ENCODE results near the gene ZNF426. TPM values are rescaled to one million over a fixed set of nuclear protein-coding genes. Genes with fewer than 3 reads are reported as not detected.

Gene ZNF426
- total and polyA plus RNA-seq, 2 donors (not counting 3 experiments of a cell fraction or from before 2014, with no cell fraction given) = 2.4 to 16.1 TPM

DNA sequence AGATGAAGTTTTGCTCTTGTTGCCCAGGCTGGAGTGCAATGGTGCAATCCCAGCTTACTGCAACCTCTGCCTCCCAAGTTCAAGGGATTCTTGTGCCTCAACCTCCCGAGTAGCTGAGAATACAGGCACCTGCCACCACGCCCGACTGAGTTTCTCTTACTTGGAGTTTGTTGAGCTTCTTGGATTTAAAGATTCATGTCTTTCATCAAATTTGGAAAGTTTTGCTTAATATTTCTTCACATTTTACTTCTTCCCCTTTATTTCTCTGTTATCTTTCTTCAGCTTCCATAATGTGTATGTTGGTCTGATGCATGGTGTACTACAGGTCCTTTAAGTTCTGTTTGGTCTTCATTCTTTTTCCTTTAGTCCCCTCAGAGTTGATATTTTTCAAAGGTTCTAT is 31.2 kb downstream of the ZNF426 start:
- intact Hi-C loops (cut with micrococcal nuclease) = no loop called here
- POLR2A ChIA-PET = no interaction called here
- no TSS peak for BruUV-seq (replicated peaks)

DNA sequence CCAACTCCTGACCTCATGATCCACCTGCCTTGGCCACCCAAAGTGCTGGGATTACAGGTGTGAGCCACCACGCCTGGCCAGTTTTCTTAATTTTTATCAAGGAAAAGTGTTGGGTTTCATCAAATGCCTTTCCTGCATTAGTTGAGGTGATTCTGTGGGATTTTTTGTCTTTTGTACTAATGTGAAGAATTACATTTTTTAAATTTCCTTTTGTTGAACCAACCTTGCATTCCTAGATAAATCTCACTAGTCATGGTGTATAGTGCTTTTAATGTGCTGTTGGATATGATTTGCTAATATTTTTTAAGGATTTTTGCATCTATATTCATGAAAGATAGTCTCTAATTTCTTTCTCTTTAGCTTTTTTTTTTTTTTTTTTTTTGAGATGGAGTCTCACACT is 37.6 kb downstream of the ZNF426 start:
- no peaks in the 10 kb centered on the region for H3K4me1 ChIP-seq (ENCODE audit: control insufficient read depth, extremely low read depth, insufficient read depth, low read length)
- H4K20me1 ChIP-seq (replicated peaks; ENCODE audit: control insufficient read depth, extremely low read depth, insufficient read depth, low read length) = no peaks in the 10 kb centered on the region
- TF ChIP-seq, protein P1, sequence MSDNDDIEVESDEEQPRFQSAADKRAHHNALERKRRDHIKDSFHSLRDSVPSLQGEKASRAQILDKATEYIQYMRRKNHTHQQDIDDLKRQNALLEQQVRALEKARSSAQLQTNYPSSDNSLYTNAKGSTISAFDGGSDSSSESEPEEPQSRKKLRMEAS (IDR thresholded peaks at IDR 0.05; ENCODE audit: insufficient read depth, insufficient read length) = no peak
- TF ChIP-seq JUN (IDR thresholded peaks at IDR 0.05; ENCODE audit: borderline replicate concordance, insufficient read depth, insufficient read length, low read depth) = no peak
- no peak for TF ChIP-seq POLR2AphosphoS5 (IDR thresholded peaks at IDR 0.05; ENCODE audit: insufficient read depth, low read depth, low read length)
- TF ChIP-seq EZH2 (IDR thresholded peaks at IDR 0.05; ENCODE audit: borderline replicate concordance, low read depth, low read length, severe bottlenecking) = no peak
- TF ChIP-seq POLR2A (IDR thresholded peaks at IDR 0.05; ENCODE audit: low read depth, low read length) = no peak
- no peak for TF ChIP-seq MYC (IDR thresholded peaks at IDR 0.05; ENCODE audit: low read depth, low read length)
- no peak for TF ChIP-seq FOS (IDR thresholded peaks at IDR 0.05; ENCODE audit: borderline replicate concordance, insufficient read depth, low read length)
- no peak for TF ChIP-seq GATA2 (IDR thresholded peaks at IDR 0.05; ENCODE audit: insufficient read depth, insufficient read length, low read depth, low read length)
- TF ChIP-seq, protein P2, sequence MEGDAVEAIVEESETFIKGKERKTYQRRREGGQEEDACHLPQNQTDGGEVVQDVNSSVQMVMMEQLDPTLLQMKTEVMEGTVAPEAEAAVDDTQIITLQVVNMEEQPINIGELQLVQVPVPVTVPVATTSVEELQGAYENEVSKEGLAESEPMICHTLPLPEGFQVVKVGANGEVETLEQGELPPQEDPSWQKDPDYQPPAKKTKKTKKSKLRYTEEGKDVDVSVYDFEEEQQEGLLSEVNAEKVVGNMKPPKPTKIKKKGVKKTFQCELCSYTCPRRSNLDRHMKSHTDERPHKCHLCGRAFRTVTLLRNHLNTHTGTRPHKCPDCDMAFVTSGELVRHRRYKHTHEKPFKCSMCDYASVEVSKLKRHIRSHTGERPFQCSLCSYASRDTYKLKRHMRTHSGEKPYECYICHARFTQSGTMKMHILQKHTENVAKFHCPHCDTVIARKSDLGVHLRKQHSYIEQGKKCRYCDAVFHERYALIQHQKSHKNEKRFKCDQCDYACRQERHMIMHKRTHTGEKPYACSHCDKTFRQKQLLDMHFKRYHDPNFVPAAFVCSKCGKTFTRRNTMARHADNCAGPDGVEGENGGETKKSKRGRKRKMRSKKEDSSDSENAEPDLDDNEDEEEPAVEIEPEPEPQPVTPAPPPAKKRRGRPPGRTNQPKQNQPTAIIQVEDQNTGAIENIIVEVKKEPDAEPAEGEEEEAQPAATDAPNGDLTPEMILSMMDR (IDR thresholded peaks at IDR 0.05; ENCODE audit: extremely low read depth in 1 of 2, insufficient read depth in 1 of 2, low read depth in 1 of 2, low read length in 2 of 2) = no peak
- H3K9me3 ChIP-seq (replicated peaks; ENCODE audit: control insufficient read depth, insufficient read depth, low read length) = no peaks in the 10 kb centered on the region
- no peak overlapping the region for H3K9ac ChIP-seq (replicated peaks; ENCODE audit: extremely low read depth, insufficient read depth, low read length)
- H3K4me3 ChIP-seq (replicated peaks in 1 of 3; ENCODE audit: insufficient read depth in 1 of 3, low read depth in 1 of 3, low read length in 3 of 3) = no peak overlapping the region
- H3K36me3 ChIP-seq (ENCODE audit: control insufficient read depth in 2 of 2, extremely low read depth in 1 of 2, insufficient read depth in 2 of 2, low read length in 2 of 2) = no peaks in the 10 kb centered on the region
- no peak overlapping the region for H3K4me2 ChIP-seq (ENCODE audit: insufficient read depth, low read length)
- CTCF ChIA-PET = no interaction called here
- no TSS peak for BruUV-seq (replicated peaks)
- no peak overlapping the region for H3K27ac ChIP-seq (ENCODE audit: insufficient read depth, low read depth, low read length)
- POLR2A ChIA-PET = no interaction called here
- DNase-seq (ENCODE audit: low read depth, low spot score) (no peak), FAIRE-seq (no peak)
- no peak overlapping the region for H2AFZ ChIP-seq (ENCODE audit: low read depth, low read length)
- intact Hi-C loops (cut with micrococcal nuclease) (no loop called here), dilution Hi-C loops (cut with MboI; ENCODE audit: extremely low pct_ligation_motif_present, low sequenced_read_pairs) (no loop called here)
- H3K9me1 ChIP-seq (replicated peaks; ENCODE audit: control insufficient read depth, extremely low read depth, insufficient read depth, low read length) = no peaks in the 10 kb centered on the region
- no peaks in the 10 kb centered on the region for H3K79me2 ChIP-seq (ENCODE audit: control insufficient read depth, insufficient read depth, low read length)
- no peaks in the 10 kb centered on the region for H3K27me3 ChIP-seq (ENCODE audit: control insufficient read depth in 2 of 2, insufficient read depth in 2 of 2, low read length in 2 of 2)

More for the DNA sequence above, 31.2 kb downstream of the ZNF426 start:
- Histone ChIP-seq H4K20me1 (replicated peaks; ENCODE audit: control insufficient read depth, extremely low read depth, insufficient read depth, low read length) (no peaks in the 10 kb centered on the region), H3K79me2 (ENCODE audit: control insufficient read depth, insufficient read depth, low read length) (no peaks in the 10 kb centered on the region), H3K4me2 (ENCODE audit: insufficient read depth, low read length) (no peak overlapping the region), H2AFZ (ENCODE audit: low read depth, low read length) (no peak overlapping the region), H3K9me1 (replicated peaks; ENCODE audit: control insufficient read depth, extremely low read depth, insufficient read depth, low read length) (no peaks in the 10 kb centered on the region), H3K9me3 (replicated peaks; ENCODE audit: control insufficient read depth, insufficient read depth, low read length) (peaks cover 4% of the 10 kb centered on the region), H3K36me3 (ENCODE audit: control insufficient read depth in 2 of 2, extremely low read depth in 1 of 2, insufficient read depth in 2 of 2, low read length in 2 of 2) (no peaks in the 10 kb centered on the region), H3K4me3 (replicated peaks in 1 of 3; ENCODE audit: insufficient read depth in 1 of 3, low read depth in 1 of 3, low read length in 3 of 3) (no peak overlapping the region), H3K4me1 (ENCODE audit: control insufficient read depth, extremely low read depth, insufficient read depth, low read length) (no peaks in the 10 kb centered on the region), H3K27me3 (ENCODE audit: control insufficient read depth in 2 of 2, insufficient read depth in 2 of 2, low read length in 2 of 2) (no peaks in the 10 kb centered on the region), H3K27ac (ENCODE audit: insufficient read depth, low read depth, low read length) (no peak overlapping the region), H3K9ac (replicated peaks; ENCODE audit: extremely low read depth, insufficient read depth, low read length) (no peak overlapping the region)
- FAIRE-seq = no peak
- TF ChIP-seq EZH2 (IDR thresholded peaks at IDR 0.05; ENCODE audit: borderline replicate concordance, low read depth, low read length, severe bottlenecking) (no peak), JUN (IDR thresholded peaks at IDR 0.05; ENCODE audit: borderline replicate concordance, insufficient read depth, insufficient read length, low read depth) (no peak), FOS (IDR thresholded peaks at IDR 0.05; ENCODE audit: borderline replicate concordance, insufficient read depth, low read length) (no peak)
- TF ChIP-seq, protein P1 (IDR thresholded peaks at IDR 0.05; ENCODE audit: insufficient read depth, insufficient read length) = no peak
- dilution Hi-C loops (cut with MboI; ENCODE audit: extremely low pct_ligation_motif_present, low sequenced_read_pairs) = no loop called here
- no peak for DNase-seq (ENCODE audit: low read depth, low spot score)
- CTCF ChIA-PET = no interaction called here

Measured in endothelial cell of umbilical vein (primary cell).